ENCODE results near the gene ADRM1.

ADRM1 gene

GRCh38 chr20:62318400-62319345 is 15.9 kb downstream of the ADRM1 start:
- H3K4me3 ChIP-seq (IDR thresholded peaks at IDR 0.05; ENCODE audit: insufficient read depth, low read depth, low read length): no peak overlapping the region
- no peak overlapping the region for H2AFZ ChIP-seq (ENCODE audit: low read depth)
- H3K27ac ChIP-seq: no peak overlapping the region
- no peak for TF ChIP-seq CTCF (conservative IDR thresholded peaks at IDR 0.05; ENCODE audit: low read depth, low read length)
- H3K36me3 ChIP-seq (ENCODE audit: insufficient read depth): no peaks in the 10 kb centered on the region; the same call in 1 of the 2 replicates
- no peak overlapping the region for H3K9ac ChIP-seq
- H3K27me3 ChIP-seq (ENCODE audit: insufficient read depth, low read depth): no peaks in the 10 kb centered on the region
- peaks cover 6% of the 10 kb centered on the region for H3K4me1 ChIP-seq (ENCODE audit: low read depth, poor library complexity, severe bottlenecking)
- no peak overlapping the region for H3K4me2 ChIP-seq
- H4K20me1 ChIP-seq (ENCODE audit: insufficient read depth): no peaks in the 10 kb centered on the region
- no peaks in the 10 kb centered on the region for H3K79me2 ChIP-seq (ENCODE audit: insufficient read depth, low read depth)

GRCh38 chr20:62319346-62319909 is 16.6 kb downstream of the ADRM1 start:
- H3K9ac ChIP-seq: no peak overlapping the region
- H3K27ac ChIP-seq: no peak overlapping the region
- no peaks in the 10 kb centered on the region for H3K27me3 ChIP-seq (ENCODE audit: insufficient read depth, low read depth)
- H4K20me1 ChIP-seq (ENCODE audit: insufficient read depth): no peaks in the 10 kb centered on the region
- peaks cover 6% of the 10 kb centered on the region for H3K4me1 ChIP-seq (ENCODE audit: low read depth, poor library complexity, severe bottlenecking)
- no peak overlapping the region for H3K4me3 ChIP-seq (IDR thresholded peaks at IDR 0.05; ENCODE audit: insufficient read depth, low read depth, low read length)
- H3K79me2 ChIP-seq (ENCODE audit: insufficient read depth, low read depth): no peaks in the 10 kb centered on the region
- no peak overlapping the region for H3K4me2 ChIP-seq
- TF ChIP-seq CTCF (conservative IDR thresholded peaks at IDR 0.05; ENCODE audit: low read depth, low read length): no peak
- H3K36me3 ChIP-seq (ENCODE audit: insufficient read depth): no peaks in the 10 kb centered on the region; the same call in 1 of the 2 replicates
- H2AFZ ChIP-seq (ENCODE audit: low read depth): no peak overlapping the region

- H3K4me1 ChIP-seq (ENCODE audit: low read depth, poor library complexity, severe bottlenecking): peaks cover 6% of the 10 kb centered on the region
- H3K27ac ChIP-seq: no peak overlapping the region
- H4K20me1 ChIP-seq (ENCODE audit: insufficient read depth): no peaks in the 10 kb centered on the region
- no peak overlapping the region for H2AFZ ChIP-seq (ENCODE audit: low read depth)
- H3K9ac ChIP-seq: no peak overlapping the region
- H3K4me3 ChIP-seq (IDR thresholded peaks at IDR 0.05; ENCODE audit: insufficient read depth, low read depth, low read length): no peak overlapping the region
- no peak for TF ChIP-seq CTCF (conservative IDR thresholded peaks at IDR 0.05; ENCODE audit: low read depth, low read length)
- no peaks in the 10 kb centered on the region for H3K79me2 ChIP-seq (ENCODE audit: insufficient read depth, low read depth)
- no peaks in the 10 kb centered on the region; the same call in 1 of the 2 replicates for H3K36me3 ChIP-seq (ENCODE audit: insufficient read depth)
- H3K4me2 ChIP-seq: no peak overlapping the region
- no peaks in the 10 kb centered on the region for H3K27me3 ChIP-seq (ENCODE audit: insufficient read depth, low read depth)
Measured at GRCh38 chr20:62320581-62321354, 18.0 kb downstream of the ADRM1 start.

GRCh38 chr20:62321521-62321948 is 18.7 kb downstream of the ADRM1 start:
- no peak overlapping the region for H3K9ac ChIP-seq
- no peaks in the 10 kb centered on the region; the same call in 1 of the 2 replicates for H3K36me3 ChIP-seq (ENCODE audit: insufficient read depth)
- H4K20me1 ChIP-seq (ENCODE audit: insufficient read depth): no peaks in the 10 kb centered on the region
- H3K27ac ChIP-seq: no peak overlapping the region
- peaks cover 6% of the 10 kb centered on the region for H3K4me1 ChIP-seq (ENCODE audit: low read depth, poor library complexity, severe bottlenecking)
- H3K27me3 ChIP-seq (ENCODE audit: insufficient read depth, low read depth): no peaks in the 10 kb centered on the region
- no peak overlapping the region for H2AFZ ChIP-seq (ENCODE audit: low read depth)
- no peaks in the 10 kb centered on the region for H3K79me2 ChIP-seq (ENCODE audit: insufficient read depth, low read depth)
- H3K4me3 ChIP-seq (IDR thresholded peaks at IDR 0.05; ENCODE audit: insufficient read depth, low read depth, low read length): no peak overlapping the region
- no peak overlapping the region for H3K4me2 ChIP-seq
- no peak for TF ChIP-seq CTCF (conservative IDR thresholded peaks at IDR 0.05; ENCODE audit: low read depth, low read length)

All from KMS-11 (cell line).